SK-N-SH treated with all-trans-retinoic acid at 6 μM for 48 hours (cell line): Measurements from ENCODE around the gene SMOC2.

ENCODE experiments used
- ARNTL ChIP-seq: fragments of 450-650 bp; formaldehyde crosslinking; IDR thresholded peaks from 2 replicates; pipeline ENCODE4 v1.5.0; 2020; ENCODE audit warnings: low read depth, mild to moderate bottlenecking, moderate library complexity, borderline replicate concordance
- CSDC2 ChIP-seq: fragments of 250-450 bp; sonication (Bioruptor Pico); IDR thresholded peaks from 2 replicates; pipeline ENCODE4 v1.5.0; 2020; ENCODE audit warnings: mild to moderate bottlenecking, moderate library complexity
- ESRRG ChIP-seq: fragments of 250-450 bp; sonication (Bioruptor Pico); IDR thresholded peaks from 2 replicates; pipeline ENCODE4 v1.6.1; 2021; ENCODE audit warnings: mild to moderate bottlenecking
- GLIS3 ChIP-seq: fragments of 250-450 bp; sonication (Bioruptor Pico); IDR thresholded peaks from 2 replicates; pipeline ENCODE4 v1.5.0; 2020; ENCODE audit warnings: mild to moderate bottlenecking, moderate library complexity
- ISL1 ChIP-seq: fragments of 250-450 bp; sonication (Bioruptor Pico); IDR thresholded peaks from 2 replicates; pipeline ENCODE4 v2.1.2; 2022; ENCODE audit warnings: mild to moderate bottlenecking, moderate library complexity
- OSR1 ChIP-seq: fragments of 250-450 bp; sonication (Bioruptor Pico); IDR thresholded peaks from 2 replicates; pipeline ENCODE4 v1.8.0; 2022; ENCODE audit warnings: moderate library complexity, mild to moderate bottlenecking, inconsistent platforms
- PATZ1 ChIP-seq: fragments of 250-450 bp; sonication (Bioruptor Pico); IDR thresholded peaks from 2 replicates; pipeline ENCODE4 v1.8.0; 2020; ENCODE audit warnings: mild to moderate bottlenecking, moderate library complexity, borderline replicate concordance
- POU6F1 ChIP-seq: fragments of 250-450 bp; sonication (Bioruptor Pico); IDR thresholded peaks from 2 replicates; pipeline ENCODE4 v1.8.0; 2021; ENCODE audit warnings: low read depth, mild to moderate bottlenecking, moderate library complexity, borderline replicate concordance
- RARB ChIP-seq: fragments of 250-450 bp; sonication (Bioruptor Pico); IDR thresholded peaks from 2 replicates; pipeline ENCODE4 v1.8.0; 2021; ENCODE audit warnings: mild to moderate bottlenecking, moderate library complexity
- TCF4 ChIP-seq: fragments of 250-450 bp; sonication (Bioruptor Pico); IDR thresholded peaks from 2 replicates; pipeline ENCODE4 v1.8.0; 2021; ENCODE audit warnings: mild to moderate bottlenecking, moderate library complexity, borderline replicate concordance
- TSHZ2 ChIP-seq: fragments of 250-450 bp; sonication (Bioruptor Pico); IDR thresholded peaks from 2 replicates; pipeline ENCODE4 v1.5.0; 2020; ENCODE audit warnings: mild to moderate bottlenecking, moderate library complexity
- ZC3H10 ChIP-seq: fragments of 250-450 bp; sonication (Bioruptor Pico); IDR thresholded peaks from 2 replicates; pipeline ENCODE4 v1.5.1; 2021; ENCODE audit warnings: mild to moderate bottlenecking, moderate library complexity
- ZFP3 ChIP-seq: fragments of 250-450 bp; sonication (Bioruptor Pico); IDR thresholded peaks from 2 replicates; pipeline ENCODE4 v1.5.0; 2020; ENCODE audit warnings: mild to moderate bottlenecking, moderate library complexity
- ZNF8 ChIP-seq: fragments of 450-650 bp; formaldehyde crosslinking; IDR thresholded peaks from 2 replicates; pipeline ENCODE4 v1.5.0; 2020; ENCODE audit warnings: mild to moderate bottlenecking, moderate library complexity

- TF ChIP-seq ZFP3 (CRISPR knock-in tag) (no peak), OSR1 (CRISPR knock-in tag) (no peak), ESRRG (CRISPR knock-in tag) (no peak), PATZ1 (CRISPR knock-in tag) (no peak), ARNTL (CRISPR knock-in tag) (no peak), GLIS3 (no peak), RARB (CRISPR knock-in tag) (no peak), ISL1 (no peak), ZC3H10 (CRISPR knock-in tag) (no peak), TSHZ2 (CRISPR knock-in tag) (no peak), TCF4 (CRISPR knock-in tag) (no peak), POU6F1 (CRISPR knock-in tag) (no peak), ZNF8 (CRISPR knock-in tag) (no peak), CSDC2 (CRISPR knock-in tag) (no peak)
Measured at GRCh38 chr6:168678077-168678476, 237.1 kb downstream of the SMOC2 start.
